ENCODE measurements around the gene ZNF586. TPM values are rescaled to one million over a fixed set of nuclear protein-coding genes. Genes with fewer than 3 reads are reported as not detected.
"Not testable (repeated sequence)": the region's sequence is repeated elsewhere in the genome, so short reads cannot be mapped to it uniquely, and the experiment has no call there.

Gene ZNF586
- total RNA-seq, 4 donors from 2014 or later, result 20.6 to 47.4 (median 26.8) TPM

GRCh38 chr19:57779220-57779845, 9.9 kb downstream of the ZNF586 start:
- DNase-seq (ENCODE audit: low spot score in 2 of 2), result no peak
- 96% methylated on average over 10 of the region's 10 CpGs for whole genome bisulfite sequencing
- Histone ChIP-seq H3K36me3 (peaks cover 65% of the 10 kb centered on the region), H3K9me3 (peaks cover 41% of the 10 kb centered on the region), H3K27ac (no peak overlapping the region), H3K4me3 (no peak overlapping the region), H3K27me3 (no peaks in the 10 kb centered on the region), H3K4me1 (no peaks in the 10 kb centered on the region)
- TF ChIP-seq, protein P1, sequence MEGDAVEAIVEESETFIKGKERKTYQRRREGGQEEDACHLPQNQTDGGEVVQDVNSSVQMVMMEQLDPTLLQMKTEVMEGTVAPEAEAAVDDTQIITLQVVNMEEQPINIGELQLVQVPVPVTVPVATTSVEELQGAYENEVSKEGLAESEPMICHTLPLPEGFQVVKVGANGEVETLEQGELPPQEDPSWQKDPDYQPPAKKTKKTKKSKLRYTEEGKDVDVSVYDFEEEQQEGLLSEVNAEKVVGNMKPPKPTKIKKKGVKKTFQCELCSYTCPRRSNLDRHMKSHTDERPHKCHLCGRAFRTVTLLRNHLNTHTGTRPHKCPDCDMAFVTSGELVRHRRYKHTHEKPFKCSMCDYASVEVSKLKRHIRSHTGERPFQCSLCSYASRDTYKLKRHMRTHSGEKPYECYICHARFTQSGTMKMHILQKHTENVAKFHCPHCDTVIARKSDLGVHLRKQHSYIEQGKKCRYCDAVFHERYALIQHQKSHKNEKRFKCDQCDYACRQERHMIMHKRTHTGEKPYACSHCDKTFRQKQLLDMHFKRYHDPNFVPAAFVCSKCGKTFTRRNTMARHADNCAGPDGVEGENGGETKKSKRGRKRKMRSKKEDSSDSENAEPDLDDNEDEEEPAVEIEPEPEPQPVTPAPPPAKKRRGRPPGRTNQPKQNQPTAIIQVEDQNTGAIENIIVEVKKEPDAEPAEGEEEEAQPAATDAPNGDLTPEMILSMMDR (IDR thresholded peaks at IDR 0.05), result no peak
- no peak for TF ChIP-seq POLR2AphosphoS5 (IDR thresholded peaks at IDR 0.05)
- TF ChIP-seq EP300 (IDR thresholded peaks at IDR 0.05), result no peak
- TF ChIP-seq POLR2A (IDR thresholded peaks at IDR 0.05), result no peak

DNA sequence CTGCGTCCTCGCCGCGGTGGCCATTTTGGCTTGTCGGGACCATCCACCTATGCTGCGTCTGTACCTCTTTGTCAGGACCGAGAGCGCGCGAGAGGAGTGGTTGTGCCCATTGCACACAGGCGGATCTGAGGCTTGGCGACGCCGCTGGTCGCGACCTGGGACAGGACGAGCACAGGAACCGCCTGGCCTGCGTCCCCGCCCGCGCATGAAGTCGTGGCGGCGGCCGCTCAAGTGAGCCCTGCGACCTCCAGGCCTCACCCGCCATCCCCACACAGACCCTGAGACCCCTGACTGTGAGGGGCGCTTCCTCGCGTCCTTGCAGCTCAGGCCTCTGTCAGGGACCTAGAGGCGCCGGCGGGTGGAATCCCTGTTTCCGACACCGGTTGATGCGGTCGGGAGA, 16.8 kb downstream of the ZNF586 start:
- H3K27me3 ChIP-seq, result no peaks in the 10 kb centered on the region
- WGBS, result 91% methylated on average over 32 of the region's 38 CpGs
- no peak for DNase-seq (ENCODE audit: low spot score in 2 of 2)
- H3K36me3 ChIP-seq, result peaks cover 37% of the 10 kb centered on the region
- H3K9me3 ChIP-seq, result peaks cover 34% of the 10 kb centered on the region
- H3K4me1 ChIP-seq, result no peaks in the 10 kb centered on the region
- no peak for TF ChIP-seq EP300 (IDR thresholded peaks at IDR 0.05)
- TF ChIP-seq POLR2AphosphoS5 (IDR thresholded peaks at IDR 0.05), result no peak
- no peak for TF ChIP-seq POLR2A (IDR thresholded peaks at IDR 0.05)
- TF ChIP-seq, protein P1 (IDR thresholded peaks at IDR 0.05), result no peak
- no peak overlapping the region for H3K4me3 ChIP-seq
- H3K27ac ChIP-seq, result no peak overlapping the region

DNA sequence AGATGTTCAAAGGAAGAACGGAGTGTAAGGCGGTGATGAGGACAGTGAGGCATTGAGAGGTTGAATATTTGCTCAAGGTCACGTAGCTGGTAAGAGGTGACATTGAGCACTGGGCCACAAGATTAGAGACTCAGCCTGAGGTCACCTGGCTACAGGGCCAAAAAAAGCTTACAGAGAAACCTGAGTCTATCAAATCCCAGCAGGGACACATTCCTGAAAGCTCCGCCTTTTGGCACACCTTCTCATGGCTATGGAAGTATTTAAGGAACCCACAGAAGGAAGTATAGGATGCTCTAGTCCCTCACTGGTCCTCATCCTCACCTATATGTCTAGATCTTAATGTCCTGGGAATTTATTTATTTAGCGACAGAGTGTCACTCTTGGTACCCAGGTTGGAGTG, 17.4 kb downstream of the ZNF586 start:
- H3K4me1 ChIP-seq, result no peaks in the 10 kb centered on the region
- no peaks in the 10 kb centered on the region for H3K27me3 ChIP-seq
- TF ChIP-seq EP300 (IDR thresholded peaks at IDR 0.05), result no peak
- no peak for TF ChIP-seq POLR2A (IDR thresholded peaks at IDR 0.05)
- no peak for TF ChIP-seq POLR2AphosphoS5 (IDR thresholded peaks at IDR 0.05)
- TF ChIP-seq, protein P1 (IDR thresholded peaks at IDR 0.05), result no peak
- H3K9me3 ChIP-seq, result peaks cover 32% of the 10 kb centered on the region
- H3K4me3 ChIP-seq, result no peak overlapping the region
- H3K36me3 ChIP-seq, result peaks cover 40% of the 10 kb centered on the region
- no peak overlapping the region for H3K27ac ChIP-seq
- no peak for DNase-seq (ENCODE audit: low spot score in 2 of 2)
- 90% methylated on average over 5 of the region's 5 CpGs for WGBS

DNA sequence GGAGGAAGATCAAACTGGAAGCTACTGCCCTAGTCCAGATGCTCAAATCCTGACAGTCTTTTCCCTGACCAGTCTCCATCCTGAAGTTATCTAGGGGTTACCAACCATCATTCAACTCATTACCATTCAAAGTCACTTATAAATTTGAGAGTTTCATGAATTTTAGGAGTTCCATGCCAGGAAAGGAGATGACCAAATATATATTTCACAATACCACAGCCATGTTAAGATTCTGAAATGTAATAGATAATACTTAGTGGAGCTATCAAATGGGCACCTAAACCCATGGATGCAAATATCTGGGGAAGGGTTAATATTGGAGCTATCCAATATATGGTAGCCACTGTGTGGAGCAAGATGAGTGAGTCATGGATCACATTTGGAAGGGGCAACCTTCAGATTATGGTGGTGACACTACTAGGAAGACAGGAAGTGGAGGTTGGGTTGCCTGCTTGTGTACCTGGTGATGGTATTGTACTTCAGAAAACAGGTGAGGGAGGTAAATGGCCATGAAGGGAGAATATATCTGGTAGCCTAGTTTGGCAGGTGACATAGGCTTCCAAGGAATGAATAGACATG, 18.7 kb downstream of the ZNF586 start:
- H3K27ac ChIP-seq, result no peak overlapping the region
- H3K9me3 ChIP-seq, result peaks cover 28% of the 10 kb centered on the region
- peaks cover 46% of the 10 kb centered on the region for H3K36me3 ChIP-seq
- no peak overlapping the region for H3K4me3 ChIP-seq
- TF ChIP-seq, protein P1 (IDR thresholded peaks at IDR 0.05), result no peak
- TF ChIP-seq POLR2AphosphoS5 (IDR thresholded peaks at IDR 0.05) (no peak), POLR2A (IDR thresholded peaks at IDR 0.05) (no peak), EP300 (IDR thresholded peaks at IDR 0.05) (no peak)
- DNase-seq (ENCODE audit: low spot score in 2 of 2), result no peak
- H3K27me3 ChIP-seq, result no peaks in the 10 kb centered on the region
- no peaks in the 10 kb centered on the region for H3K4me1 ChIP-seq

DNA sequence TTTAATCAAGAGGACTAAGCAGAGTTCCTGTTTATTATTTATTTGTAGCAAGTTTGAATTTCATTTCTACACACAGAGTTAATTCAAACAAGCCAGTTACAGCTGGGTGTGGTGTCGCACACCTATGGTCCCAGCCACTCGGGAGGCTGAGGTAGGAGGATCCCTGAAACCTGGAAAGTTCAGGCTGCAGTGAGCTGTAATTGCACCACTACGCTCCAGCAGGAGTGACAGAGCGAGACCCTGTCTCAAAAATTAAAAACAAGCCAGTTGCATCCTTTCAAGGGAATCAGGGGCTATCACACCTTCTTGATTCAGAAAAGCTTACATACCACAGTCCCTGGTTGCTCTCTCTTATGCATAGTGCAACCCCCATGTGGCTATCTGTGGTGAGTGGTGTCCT, 19.8 kb downstream of the ZNF586 start:
- no peak overlapping the region for H3K27ac ChIP-seq
- no peaks in the 10 kb centered on the region for H3K27me3 ChIP-seq
- H3K9me3 ChIP-seq, result peaks cover 28% of the 10 kb centered on the region
- no peak for DNase-seq (ENCODE audit: low spot score in 2 of 2)
- H3K4me1 ChIP-seq, result no peaks in the 10 kb centered on the region
- H3K36me3 ChIP-seq, result peaks cover 51% of the 10 kb centered on the region
- 92% methylated on average over 4 of the region's 4 CpGs for WGBS
- no peak overlapping the region for H3K4me3 ChIP-seq
- no peak for TF ChIP-seq EP300 (IDR thresholded peaks at IDR 0.05)
- no peak for TF ChIP-seq POLR2A (IDR thresholded peaks at IDR 0.05)
- no peak for TF ChIP-seq POLR2AphosphoS5 (IDR thresholded peaks at IDR 0.05)
- TF ChIP-seq, protein P1 (IDR thresholded peaks at IDR 0.05), result no peak

DNA sequence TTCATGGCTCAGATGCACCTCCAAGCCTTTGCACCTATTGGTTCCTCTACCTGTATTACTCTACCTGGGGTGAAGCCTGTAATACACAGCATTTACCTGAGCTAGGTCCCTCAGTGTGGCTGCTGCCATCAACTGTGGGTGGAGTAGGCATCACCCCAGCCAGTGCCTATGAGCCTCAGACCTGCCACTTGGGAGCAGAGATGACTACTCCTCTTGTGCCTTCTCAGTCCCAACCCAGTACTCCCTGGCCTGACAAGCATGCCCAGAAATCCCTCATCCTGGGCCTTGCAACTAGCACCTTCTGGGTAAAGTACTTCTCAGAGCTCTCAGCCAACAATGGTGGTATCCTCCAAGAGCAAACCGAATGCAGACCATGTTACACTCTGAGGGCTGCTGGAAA, 27.1 kb downstream of the ZNF586 start:
- not testable (repeated sequence) for H3K27me3 ChIP-seq; H3K27ac ChIP-seq; DNase-seq (ENCODE audit: low spot score in 2 of 2); H3K9me3 ChIP-seq; H3K4me3 ChIP-seq
- 100% methylated on average over 1 of the region's 1 CpG for WGBS
- H3K36me3 ChIP-seq, result peaks cover 34% of the 10 kb centered on the region
- H3K4me1 ChIP-seq, result peaks cover 17% of the 10 kb centered on the region
